Left ventricle myocardium inferior (tissue), 1 donor: ENCODE results near the gene MED13L. TPM values are rescaled to one million over a fixed set of nuclear protein-coding genes. Genes with fewer than 3 reads are reported as not detected.

Experiments
- DNase-seq: peaks from one replicate; pipeline ENCODE4 v3.0.0-alpha.2; 2020
- H3K27ac ChIP-seq: fragments of 200-600 bp; replicated peaks from 2 replicates; pipeline ENCODE4 v1.8.0; 2021
- H3K27me3 ChIP-seq: fragments of 200-600 bp; 2 replicates; pipeline ENCODE4 v1.8.0; 2021; ENCODE audit warnings: low read depth
- H3K36me3 ChIP-seq: fragments of 200-600 bp; 2 replicates; pipeline ENCODE4 v1.8.0; 2021
- H3K4me1 ChIP-seq: fragments of 200-600 bp; 2 replicates; pipeline ENCODE4 v1.8.0; 2021
- H3K4me3 ChIP-seq: fragments of 200-600 bp; 2 replicates; pipeline ENCODE4 v1.8.0; 2021; ENCODE audit warnings: mild to moderate bottlenecking, moderate library complexity
- H3K9me3 ChIP-seq: fragments of 200-600 bp; replicated peaks from 2 replicates; pipeline ENCODE4 v1.8.0; 2021
- intact Hi-C: fragments of 100-400 bp; cut with micrococcal nuclease; formaldehyde crosslinking; loops from one replicate; pipeline ENCODE4 v1.11.0; 2022
- total RNA-seq: library from RNA; stranded (reverse); fragmentation: NEBNext Ultra II Directional; extraction: Animal tissue kit (Norgen Biotek cat#: 25700); gene quantifications from one replicate; pipeline ENCODE4 v1.2.1, GENCODE V29; 2021
- TF ChIP-seq, protein P1 (sequence below): fragments of 200-600 bp; IDR thresholded peaks from 2 replicates; pipeline ENCODE4 v1.8.0; 2021; ENCODE audit warnings: antibody characterized with exemption, mild to moderate bottlenecking, borderline replicate concordance
- donor health status: DM: no; HTN: yes; CAD: no; lungs with severe emphysema.

The MED13L gene
- total RNA-seq, 1 donor from 2014 or later = 55.0 TPM

DNA sequence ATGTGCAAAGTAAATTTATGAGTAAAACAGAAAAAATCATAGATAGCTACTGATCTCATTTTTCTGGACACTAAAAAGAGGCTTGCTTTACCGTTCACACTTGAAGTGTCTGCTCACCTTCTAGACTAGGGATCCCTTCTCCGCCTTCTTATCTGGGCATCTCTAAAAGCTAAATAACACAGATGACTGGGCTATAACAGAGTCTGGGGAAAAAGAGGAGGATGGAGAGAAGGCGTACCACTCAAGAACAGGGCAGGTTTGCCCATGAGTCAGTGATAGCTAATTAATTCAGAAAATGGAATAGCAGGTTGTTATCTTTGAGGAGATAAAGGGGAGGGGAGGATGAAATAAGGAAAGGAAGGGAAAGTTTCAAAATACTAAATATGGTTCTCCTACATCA, 185.3 kb downstream of the MED13L start:
- Histone ChIP-seq H3K27me3 (no peaks in the 10 kb centered on the region), H3K4me3 (no peak overlapping the region), H3K9me3 (no peaks in the 10 kb centered on the region), H3K36me3 (peaks cover 4% of the 10 kb centered on the region), H3K27ac (no peak overlapping the region), H3K4me1 (peaks cover 20% of the 10 kb centered on the region)
- no peak for DNase-seq
- intact Hi-C loops = no loop called here
- TF ChIP-seq, protein P1, sequence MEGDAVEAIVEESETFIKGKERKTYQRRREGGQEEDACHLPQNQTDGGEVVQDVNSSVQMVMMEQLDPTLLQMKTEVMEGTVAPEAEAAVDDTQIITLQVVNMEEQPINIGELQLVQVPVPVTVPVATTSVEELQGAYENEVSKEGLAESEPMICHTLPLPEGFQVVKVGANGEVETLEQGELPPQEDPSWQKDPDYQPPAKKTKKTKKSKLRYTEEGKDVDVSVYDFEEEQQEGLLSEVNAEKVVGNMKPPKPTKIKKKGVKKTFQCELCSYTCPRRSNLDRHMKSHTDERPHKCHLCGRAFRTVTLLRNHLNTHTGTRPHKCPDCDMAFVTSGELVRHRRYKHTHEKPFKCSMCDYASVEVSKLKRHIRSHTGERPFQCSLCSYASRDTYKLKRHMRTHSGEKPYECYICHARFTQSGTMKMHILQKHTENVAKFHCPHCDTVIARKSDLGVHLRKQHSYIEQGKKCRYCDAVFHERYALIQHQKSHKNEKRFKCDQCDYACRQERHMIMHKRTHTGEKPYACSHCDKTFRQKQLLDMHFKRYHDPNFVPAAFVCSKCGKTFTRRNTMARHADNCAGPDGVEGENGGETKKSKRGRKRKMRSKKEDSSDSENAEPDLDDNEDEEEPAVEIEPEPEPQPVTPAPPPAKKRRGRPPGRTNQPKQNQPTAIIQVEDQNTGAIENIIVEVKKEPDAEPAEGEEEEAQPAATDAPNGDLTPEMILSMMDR = no peak

- TF ChIP-seq, protein P1 = no peak
- no peak for DNase-seq
- Histone ChIP-seq H3K27ac (no peak overlapping the region), H3K27me3 (no peaks in the 10 kb centered on the region), H3K4me3 (no peak overlapping the region), H3K9me3 (no peaks in the 10 kb centered on the region), H3K4me1 (peaks cover 20% of the 10 kb centered on the region), H3K36me3 (peaks cover 4% of the 10 kb centered on the region)
- intact Hi-C loops = no loop called here
Measured at GRCh38 chr12:116091579-116091978, 185.9 kb downstream of the MED13L start.

DNA sequence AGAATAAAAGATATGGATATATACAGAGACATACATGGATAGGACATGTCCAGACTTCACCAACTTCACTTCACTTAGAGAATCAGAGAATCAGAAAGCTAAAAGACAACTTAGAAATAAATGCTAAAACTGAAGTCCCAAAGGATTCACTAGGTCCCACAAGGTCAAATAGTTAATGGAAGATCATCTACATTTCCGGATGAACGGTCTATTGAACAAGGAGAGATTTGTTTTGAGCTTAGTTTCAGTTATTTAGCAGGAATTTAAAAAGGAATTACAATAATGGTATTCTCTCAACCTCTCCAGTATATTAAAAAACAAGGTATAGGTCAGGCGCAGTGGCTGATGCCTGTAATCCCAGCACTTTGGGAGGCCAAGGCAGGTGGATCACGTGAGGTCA, 187.0 kb downstream of the MED13L start:
- Histone ChIP-seq H3K4me1 (peaks cover 20% of the 10 kb centered on the region), H3K4me3 (no peak overlapping the region), H3K36me3 (no peaks in the 10 kb centered on the region), H3K27me3 (no peaks in the 10 kb centered on the region), H3K9me3 (no peaks in the 10 kb centered on the region), H3K27ac (no peak overlapping the region)
- TF ChIP-seq, protein P1 = no peak
- intact Hi-C loops = no loop called here
- no peak for DNase-seq

- peaks cover 13% of the 10 kb centered on the region for H3K4me1 ChIP-seq
- H3K36me3 ChIP-seq = no peaks in the 10 kb centered on the region
- H3K27ac ChIP-seq = no peak overlapping the region
- TF ChIP-seq, protein P1 = no peak
- no peaks in the 10 kb centered on the region for H3K9me3 ChIP-seq
- no peaks in the 10 kb centered on the region for H3K27me3 ChIP-seq
- DNase-seq = no peak
- H3K4me3 ChIP-seq = no peak overlapping the region
- intact Hi-C loops = no loop called here
Measured at GRCh38 chr12:116089080-116089479, 188.4 kb downstream of the MED13L start.

- DNase-seq = no peak
- TF ChIP-seq, protein P1 = no peak
- H3K9me3 ChIP-seq = no peaks in the 10 kb centered on the region
- H3K4me3 ChIP-seq = no peak overlapping the region
- intact Hi-C loops = no loop called here
- H3K27me3 ChIP-seq = no peaks in the 10 kb centered on the region
- no peak overlapping the region for H3K27ac ChIP-seq
- no peaks in the 10 kb centered on the region for H3K36me3 ChIP-seq
- H3K4me1 ChIP-seq = peaks cover 13% of the 10 kb centered on the region
Measured at GRCh38 chr12:116087962-116088361, 189.5 kb downstream of the MED13L start.

DNA sequence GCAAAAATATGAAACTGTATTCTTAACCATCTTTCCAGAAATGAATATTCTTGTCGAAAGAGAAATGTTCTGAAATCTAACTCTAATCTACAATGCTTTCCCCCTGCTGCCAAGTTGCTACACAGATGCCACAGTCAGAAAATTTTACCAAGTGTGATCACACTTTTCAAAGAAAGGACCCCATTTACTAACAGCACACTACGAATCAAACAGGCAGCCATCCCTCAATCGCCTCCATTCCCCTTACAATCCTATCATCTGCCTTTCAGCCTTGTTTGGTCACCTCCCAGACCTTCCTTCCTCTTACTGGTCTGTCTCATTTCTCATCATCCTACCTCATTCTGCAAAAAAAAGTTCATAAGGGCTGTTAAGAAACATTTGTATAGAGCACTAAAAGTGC, 190.1 kb downstream of the MED13L start:
- no peaks in the 10 kb centered on the region for H3K27me3 ChIP-seq
- intact Hi-C loops = no loop called here

More for the DNA sequence above, 190.1 kb downstream of the MED13L start:
- no peaks in the 10 kb centered on the region for H3K9me3 ChIP-seq
- DNase-seq = no peak
- no peaks in the 10 kb centered on the region for H3K36me3 ChIP-seq
- H3K4me1 ChIP-seq = peaks cover 9% of the 10 kb centered on the region
- H3K4me3 ChIP-seq = no peak overlapping the region
- TF ChIP-seq, protein P1 = no peak
- H3K27ac ChIP-seq = no peak overlapping the region
